Mesodermal cell (in vitro differentiated cells): Measurements from ENCODE around the gene SNX30.

Source experiments
- H3K27ac ChIP-seq: 2 replicates; pipeline ENCODE4 v1.7.0; 2013; ENCODE audit warnings: mild to moderate bottlenecking, low read depth, low read length, moderate library complexity; ENCODE audit not compliant: severe bottlenecking
- H3K36me3 ChIP-seq: 2 replicates; pipeline ENCODE4 v1.7.1; 2013; ENCODE audit warnings: mild to moderate bottlenecking, low read length, moderate library complexity; ENCODE audit not compliant: control insufficient read depth, insufficient read depth
- H3K4me1 ChIP-seq: one replicate; pipeline ENCODE4 v1.7.1; 2013; ENCODE audit warnings: mild to moderate bottlenecking, low read length; ENCODE audit not compliant: insufficient read depth, control insufficient read depth, poor library complexity, severe bottlenecking
- H3K4me3 ChIP-seq: 2 replicates; pipeline ENCODE4 v1.7.0; 2013; ENCODE audit warnings: low read length, control low read depth, mild to moderate bottlenecking; ENCODE audit not compliant: insufficient read depth, poor library complexity, severe bottlenecking; ENCODE audit errors: extremely low read depth
- H3K9me3 ChIP-seq: 2 replicates; pipeline ENCODE4 v1.7.1; 2013; ENCODE audit warnings: mild to moderate bottlenecking, low read length, moderate library complexity; ENCODE audit not compliant: control insufficient read depth
- WGBS, 2 experiments: methylation state at CpG; one replicate each; pipeline ENCODE4 v1.1.5; 2013; ENCODE audit warnings: missing lambda C conversion rate in 2 of 2; ENCODE audit not compliant: insufficient coverage in 2 of 2; 5-methylcytosine and 5-hydroxymethylcytosine counted together

The SNX30 gene

DNA sequence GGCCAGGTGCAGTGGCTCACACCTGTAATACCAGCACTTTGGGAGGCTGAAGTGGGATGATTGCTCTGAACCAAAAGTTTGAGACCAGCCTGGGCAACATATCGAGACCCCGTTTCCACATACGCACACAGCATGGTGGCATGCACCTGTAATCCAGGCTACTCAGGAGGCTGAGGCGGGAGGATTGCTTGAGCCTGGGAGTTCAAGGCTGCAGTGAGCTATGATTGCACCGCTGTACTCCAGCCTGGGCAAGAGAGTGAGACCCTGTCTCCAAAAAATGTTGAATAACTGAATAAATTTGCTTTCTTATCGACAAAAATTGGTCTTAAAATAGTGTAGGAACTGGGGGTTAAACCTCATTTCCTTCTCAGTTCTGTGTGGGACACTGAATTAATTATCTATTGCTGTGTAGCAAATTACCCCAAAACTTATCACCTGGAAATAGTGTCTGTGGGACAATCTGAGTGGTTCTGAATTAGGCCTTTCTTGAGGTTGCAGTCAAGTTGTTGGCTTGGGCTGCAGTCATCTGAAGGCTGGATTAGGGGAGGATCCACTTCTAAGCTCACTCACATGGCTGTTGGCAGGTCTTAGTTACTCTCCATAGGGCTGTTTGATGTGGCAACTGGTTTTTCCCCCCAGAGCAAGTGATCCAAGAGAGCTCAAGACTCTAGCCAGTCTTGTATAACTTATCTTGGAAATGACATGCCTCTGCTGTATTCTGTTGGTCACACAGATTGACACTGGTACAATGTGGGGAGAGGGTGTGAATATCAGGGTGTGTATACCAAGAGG is 2.0 kb downstream of the SNX30 start:
- Histone ChIP-seq H3K4me3 (no peak overlapping the region), H3K27ac (no peak overlapping the region), H3K9me3 (no peaks in the 10 kb centered on the region), H3K4me1 (peaks cover 26% of the 10 kb centered on the region), H3K36me3 (no peaks in the 10 kb centered on the region)
- 71 to 96% methylated on average over 3 to 5 of the region's 6 CpGs for WGBS, 2 experiments

DNA sequence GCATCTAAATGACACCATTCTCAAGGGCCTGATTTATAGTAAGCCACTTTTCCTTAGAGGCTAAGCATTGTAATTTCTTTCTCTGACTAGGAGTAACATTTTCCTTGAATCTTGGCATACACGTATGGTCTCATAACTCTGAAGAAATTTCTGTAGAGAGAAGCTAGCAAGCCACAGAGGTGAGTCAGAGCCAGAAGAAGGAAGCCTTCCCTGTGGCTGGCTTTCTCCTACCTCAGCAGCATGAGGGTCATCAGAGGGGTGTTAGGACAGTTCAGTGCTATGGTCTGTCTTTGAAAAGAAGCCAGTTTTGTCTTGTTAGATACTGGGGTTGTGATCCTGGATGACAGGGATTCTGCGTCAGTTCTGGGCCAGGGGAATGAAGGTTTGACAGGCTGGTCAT is 3.2 kb downstream of the SNX30 start:
- no peaks in the 10 kb centered on the region for H3K36me3 ChIP-seq
- WGBS, 2 experiments: 84 to 87% methylated on average over 2 of the region's 2 CpGs
- no peak overlapping the region for H3K27ac ChIP-seq
- H3K9me3 ChIP-seq: no peaks in the 10 kb centered on the region
- H3K4me3 ChIP-seq: no peak overlapping the region
- peaks cover 26% of the 10 kb centered on the region for H3K4me1 ChIP-seq

DNA sequence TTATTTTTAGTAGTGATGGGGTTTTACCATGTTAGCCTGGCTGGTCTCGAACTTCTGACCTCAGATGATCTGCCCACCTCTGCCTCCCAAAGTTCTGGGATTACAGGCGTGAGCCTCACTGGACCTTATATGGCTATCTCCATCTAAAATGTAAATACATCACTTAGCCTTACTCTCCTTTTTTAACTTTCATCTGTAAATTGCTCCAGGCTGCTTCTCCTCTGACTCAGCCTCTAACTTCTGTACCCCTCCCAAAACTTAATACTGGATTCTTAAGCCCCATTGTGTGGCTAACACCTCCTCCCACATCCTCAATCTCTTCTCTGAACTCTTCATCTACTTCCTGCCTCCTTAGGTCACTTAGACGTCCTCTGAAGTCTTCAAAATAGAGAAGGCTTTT is 4.0 kb downstream of the SNX30 start:
- Histone ChIP-seq H3K4me3 (no peak overlapping the region), H3K36me3 (no peaks in the 10 kb centered on the region), H3K4me1 (peaks cover 26% of the 10 kb centered on the region), H3K27ac (peak overlapping the region; percentile 70), H3K9me3 (no peaks in the 10 kb centered on the region)
- 39 to 50% methylated on average over 3 of the region's 3 CpGs for WGBS, 2 experiments

DNA sequence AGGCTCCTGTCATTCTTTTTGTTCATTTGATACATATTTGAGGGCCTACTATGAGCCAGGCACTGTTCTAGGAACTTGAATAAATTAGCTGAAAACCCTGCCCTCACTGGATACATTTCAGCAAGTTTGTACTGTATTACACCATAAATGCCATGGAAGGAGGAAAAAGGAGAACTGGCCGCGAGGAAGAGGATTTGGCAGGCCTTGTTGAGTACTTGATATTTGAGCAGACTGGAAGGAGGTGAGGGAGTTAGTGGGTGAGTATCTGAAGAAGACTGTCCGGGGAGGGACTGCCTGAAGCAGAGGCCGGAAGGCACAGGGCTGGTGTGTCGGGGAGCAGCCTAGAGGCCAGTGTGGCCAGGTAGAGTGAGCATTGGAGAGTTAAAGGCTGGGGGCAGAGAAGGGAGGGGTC is 4.5 kb downstream of the SNX30 start:
- Histone ChIP-seq H3K27ac (peak overlapping the region; percentile 70), H3K4me1 (peaks cover 26% of the 10 kb centered on the region), H3K9me3 (no peaks in the 10 kb centered on the region), H3K4me3 (no peak overlapping the region), H3K36me3 (no peaks in the 10 kb centered on the region)
- WGBS, 2 experiments: 61 to 70% methylated on average over 5 of the region's 5 CpGs

DNA sequence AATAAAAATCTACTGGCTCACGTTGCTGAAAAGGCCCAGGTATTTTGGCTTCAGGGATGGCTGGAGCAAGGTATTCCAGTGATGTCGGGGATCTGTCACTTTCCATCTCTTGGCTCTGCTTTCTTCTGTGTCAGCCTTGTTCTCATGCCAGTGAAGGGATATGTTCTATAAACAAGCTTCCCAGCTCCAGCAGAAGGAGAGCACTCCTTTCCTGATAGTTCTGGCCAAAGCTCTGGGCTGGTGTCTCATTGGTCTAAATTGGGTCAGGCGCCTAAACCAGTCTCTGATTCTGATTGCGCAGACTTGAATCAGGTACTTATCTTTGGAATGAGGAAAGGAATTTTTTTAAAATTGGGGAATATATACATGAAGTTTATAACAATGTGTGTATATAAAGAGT is 5.1 kb downstream of the SNX30 start:
- Histone ChIP-seq H3K4me3 (no peak overlapping the region), H3K27ac (no peak overlapping the region), H3K36me3 (no peaks in the 10 kb centered on the region), H3K4me1 (peaks cover 26% of the 10 kb centered on the region), H3K9me3 (no peaks in the 10 kb centered on the region)
- WGBS, 2 experiments: 86 to 88% methylated on average over 4 of the region's 4 CpGs

DNA sequence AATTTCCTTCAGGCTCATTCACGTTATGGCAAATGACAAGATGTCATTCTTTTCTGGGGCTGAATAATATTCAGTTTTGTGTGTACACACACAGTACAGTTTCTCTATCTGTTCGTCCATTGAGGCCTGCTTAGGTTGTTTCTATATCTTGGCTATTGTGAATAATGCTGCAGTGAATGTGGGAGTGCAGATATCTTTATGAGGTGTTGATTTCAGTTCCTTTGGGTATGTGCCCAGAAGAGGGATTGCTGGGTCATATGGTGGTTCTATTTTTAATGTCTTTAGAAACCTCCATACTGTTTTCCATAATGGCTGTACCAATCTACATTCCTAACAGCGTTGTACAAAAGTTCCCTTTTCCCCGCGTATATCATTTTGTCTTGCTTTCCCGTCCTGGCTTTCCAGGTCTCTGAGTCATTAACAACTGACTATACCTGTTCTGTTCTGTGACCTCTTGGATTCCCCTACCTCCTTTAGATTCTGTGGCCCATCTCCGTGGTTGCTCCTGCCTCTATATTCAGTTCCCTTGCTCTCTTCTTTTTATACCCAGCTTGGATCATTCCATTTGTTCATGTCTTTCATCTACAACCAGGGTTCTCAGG is 6.8 kb downstream of the SNX30 start:
- 81 to 92% methylated on average over 6 to 7 of the region's 7 CpGs for WGBS, 2 experiments
- no peaks in the 10 kb centered on the region for H3K9me3 ChIP-seq
- H3K4me3 ChIP-seq: no peak overlapping the region
- H3K27ac ChIP-seq: no peak overlapping the region
- H3K4me1 ChIP-seq: peaks cover 27% of the 10 kb centered on the region
- H3K36me3 ChIP-seq: no peaks in the 10 kb centered on the region

DNA sequence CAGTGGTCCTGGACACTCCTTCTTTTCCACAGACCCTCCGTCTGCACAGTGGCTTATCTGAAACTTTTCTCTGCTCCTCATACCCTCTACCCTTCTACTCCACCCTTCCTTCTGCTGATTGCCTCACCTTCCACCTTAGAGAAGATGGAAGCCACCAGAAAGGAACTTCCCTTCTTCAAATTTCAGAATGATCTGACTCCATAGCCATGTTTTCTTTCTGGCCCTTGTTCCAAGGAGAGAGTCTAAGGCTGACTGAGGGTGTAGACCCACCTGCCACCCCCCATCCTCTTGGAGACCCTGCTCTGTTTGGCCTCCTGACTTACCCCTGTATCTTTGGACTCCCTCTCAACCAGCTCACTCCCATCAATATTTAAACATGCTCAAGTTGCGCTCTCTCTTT is 7.4 kb downstream of the SNX30 start:
- H3K9me3 ChIP-seq: no peaks in the 10 kb centered on the region
- WGBS, 2 experiments: 87 to 100% methylated on average over 2 of the region's 2 CpGs
- H3K27ac ChIP-seq: no peak overlapping the region
- H3K4me3 ChIP-seq: no peak overlapping the region
- H3K4me1 ChIP-seq: peaks cover 27% of the 10 kb centered on the region
- no peaks in the 10 kb centered on the region for H3K36me3 ChIP-seq

DNA sequence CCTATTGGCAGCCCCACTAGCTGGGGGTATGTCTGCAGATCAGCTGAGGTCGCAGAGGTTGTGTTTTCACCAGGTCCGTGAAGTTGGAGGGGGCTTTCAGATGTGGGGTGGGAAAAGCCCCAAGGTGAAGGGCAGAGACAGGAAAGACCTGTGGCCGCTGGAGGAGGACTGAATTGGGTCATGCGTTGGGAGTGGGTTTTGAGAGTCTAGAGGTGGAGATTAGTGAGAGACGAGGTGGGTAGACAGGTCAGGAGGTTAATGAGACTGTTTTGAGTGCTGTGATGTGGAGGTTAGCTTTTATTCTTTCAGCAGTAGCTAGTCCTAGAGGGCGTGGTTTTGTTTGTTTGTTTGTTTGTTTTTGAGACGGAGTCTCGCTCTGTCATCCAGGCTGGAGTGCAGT is 10.3 kb downstream of the SNX30 start:
- Histone ChIP-seq H3K4me1 (peaks cover 16% of the 10 kb centered on the region), H3K27ac (no peak overlapping the region), H3K36me3 (no peaks in the 10 kb centered on the region), H3K9me3 (no peaks in the 10 kb centered on the region), H3K4me3 (no peak overlapping the region)
- 82 to 83% methylated on average over 5 to 8 of the region's 8 CpGs for WGBS, 2 experiments

DNA sequence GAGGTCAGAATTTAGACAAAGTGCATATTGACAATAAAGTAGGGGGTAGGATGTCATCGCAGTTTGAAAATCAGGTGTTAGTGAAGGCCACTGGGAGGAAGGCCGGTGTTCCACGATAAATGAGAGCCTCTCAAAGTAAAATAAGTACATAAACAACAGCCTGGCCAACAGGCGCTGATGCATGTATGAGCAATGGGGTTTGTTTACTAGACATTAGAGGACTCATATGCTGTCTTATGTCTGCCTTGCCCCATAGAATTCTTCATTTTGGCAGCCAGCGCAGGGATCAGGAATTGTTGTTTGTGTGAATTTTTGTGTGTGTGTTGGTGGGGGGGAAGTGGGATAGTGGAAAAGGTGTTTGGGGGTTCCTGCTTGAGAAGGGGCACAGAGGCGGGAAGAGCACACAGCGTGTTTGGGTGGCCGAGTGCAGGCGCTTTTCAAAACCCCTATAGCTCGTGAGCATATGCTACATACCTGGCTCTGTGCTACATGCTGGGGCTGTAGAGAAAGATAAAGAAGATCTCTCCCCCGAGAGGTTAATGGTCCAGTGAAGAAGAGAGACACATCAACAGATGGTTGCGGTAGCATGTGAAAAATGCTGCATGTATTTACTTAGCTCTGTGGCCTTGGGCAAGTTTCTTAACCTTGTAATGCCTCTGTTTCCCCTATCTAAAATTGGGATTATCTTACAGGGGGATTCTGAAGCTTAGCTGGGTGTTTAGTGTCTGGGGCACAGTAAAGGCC is 11.5 kb downstream of the SNX30 start:
- H3K36me3 ChIP-seq: no peaks in the 10 kb centered on the region
- whole genome bisulfite sequencing, 2 experiments: 88 to 98% methylated on average over 5 to 6 of the region's 12 CpGs
- H3K4me1 ChIP-seq: peaks cover 15% of the 10 kb centered on the region

DNA sequence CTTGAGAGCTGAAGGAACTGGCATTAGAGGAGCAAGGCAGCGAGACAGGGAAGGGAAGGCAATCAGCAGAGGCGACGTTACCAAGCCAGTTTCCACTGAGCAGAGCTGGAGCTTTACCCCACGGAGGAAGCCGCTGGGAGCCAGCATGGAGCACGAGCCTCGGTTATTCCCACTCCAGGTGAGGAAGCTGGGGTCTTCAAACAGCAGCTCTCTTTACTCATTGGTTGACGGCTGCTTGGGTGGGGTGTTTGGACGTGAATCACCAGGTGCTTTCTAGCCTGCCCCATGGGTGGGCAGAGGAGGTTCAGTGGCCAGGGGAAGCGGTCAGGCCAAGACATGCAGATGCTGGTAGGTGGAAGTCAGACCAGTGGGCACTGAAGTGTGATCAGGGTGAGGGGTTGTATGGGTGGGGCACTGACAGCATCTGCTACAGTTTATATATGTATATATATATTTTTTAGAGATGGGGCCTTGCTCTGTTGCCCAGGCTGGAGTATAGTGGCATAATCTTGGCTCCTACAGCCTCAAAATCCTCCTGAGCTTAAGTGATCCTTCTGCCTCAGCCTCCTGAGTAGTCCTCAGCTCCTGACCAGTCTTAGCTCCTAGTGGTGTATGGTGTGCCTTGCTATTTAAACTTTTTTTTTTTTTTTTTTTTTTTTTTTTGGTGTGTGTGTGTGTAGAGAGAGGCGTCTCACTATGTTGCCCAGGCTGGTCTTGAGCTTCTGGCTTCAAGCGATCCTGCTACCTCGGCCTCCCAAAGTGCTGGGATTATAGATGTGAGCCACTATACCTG is 12.4 kb downstream of the SNX30 start:
- Histone ChIP-seq H3K4me3 (no peak overlapping the region), H3K4me1 (peaks cover 15% of the 10 kb centered on the region), H3K9me3 (no peaks in the 10 kb centered on the region), H3K36me3 (no peaks in the 10 kb centered on the region), H3K27ac (no peak overlapping the region)
- WGBS, 2 experiments: 96 to 99% methylated on average over 6 to 8 of the region's 13 CpGs

More for the DNA sequence above, 11.5 kb downstream of the SNX30 start:
- no peaks in the 10 kb centered on the region for H3K9me3 ChIP-seq
- no peak overlapping the region for H3K27ac ChIP-seq
- H3K4me3 ChIP-seq: no peak overlapping the region
